T-helper 2 cell treated with Interferon-gamma antibody and Interleukin-4, amounts not matched to agents 5 μg/mL and 100 μg/mL, for 36 hours (primary cell): ENCODE measurements around the gene ILRUN.
A peak's percentile ranks its signal among the peaks of the same experiment; 100 is the strongest.
"Not testable (repeated sequence)": the region's sequence is repeated elsewhere in the genome, so short reads cannot be mapped to it uniquely, and the experiment has no call there.

ENCODE experiments used
- DNase-seq: peaks from one replicate; pipeline ENCODE4 v3.0.0; 2021; ENCODE audit warnings: low spot score
- H3K27ac Mint-ChIP-seq: one replicate; pipeline ENCODE4 v1.8.0; 2021; ENCODE audit warnings: mild to moderate bottlenecking, mixed read lengths
- H3K27me3 Mint-ChIP-seq: one replicate; pipeline ENCODE4 v1.8.0; 2021; ENCODE audit warnings: low read depth, mixed read lengths
- H3K36me3 Mint-ChIP-seq: one replicate; pipeline ENCODE4 v1.8.0; 2021; ENCODE audit warnings: low read depth, mixed read lengths
- H3K4me1 Mint-ChIP-seq: one replicate; pipeline ENCODE4 v1.8.0; 2021; ENCODE audit warnings: low read depth, mixed read lengths
- H3K4me3 Mint-ChIP-seq: one replicate; pipeline ENCODE4 v1.8.0; 2022; ENCODE audit warnings: mild to moderate bottlenecking, moderate library complexity, mixed read lengths
- H3K9me3 Mint-ChIP-seq: one replicate; pipeline ENCODE4 v1.8.0; 2021; ENCODE audit warnings: mixed read lengths

The ILRUN gene

GRCh38 chr6:34718976-34719375 lies 22.4 kb upstream of the ILRUN start:
- no peaks in the 10 kb centered on the region for H3K36me3 Mint-ChIP-seq
- H3K9me3 Mint-ChIP-seq, result no peaks in the 10 kb centered on the region
- H3K4me3 Mint-ChIP-seq, result no peak overlapping the region
- no peak overlapping the region for H3K27ac Mint-ChIP-seq
- peaks cover 6% of the 10 kb centered on the region for H3K27me3 Mint-ChIP-seq
- H3K4me1 Mint-ChIP-seq, result peaks cover 8% of the 10 kb centered on the region
- DNase-seq, result no peak

GRCh38 chr6:34717466-34717865 lies 20.9 kb upstream of the ILRUN start:
- Mint-ChIP-seq H3K27ac (no peak overlapping the region), H3K27me3 (peaks cover 6% of the 10 kb centered on the region), H3K9me3 (no peaks in the 10 kb centered on the region), H3K4me3 (no peak overlapping the region), H3K36me3 (no peaks in the 10 kb centered on the region), H3K4me1 (peaks cover 2% of the 10 kb centered on the region)
- no peak for DNase-seq

- Mint-ChIP-seq H3K36me3 (no peaks in the 10 kb centered on the region), H3K9me3 (no peaks in the 10 kb centered on the region), H3K27me3 (peaks cover 6% of the 10 kb centered on the region), H3K27ac (no peak overlapping the region), H3K4me1 (no peaks in the 10 kb centered on the region), H3K4me3 (no peak overlapping the region)
- DNase-seq, result no peak
These were observed 18.1 kb upstream of the ILRUN start for GRCh38 chr6:34714663-34715062.

GRCh38 chr6:34712881-34713280 lies 16.3 kb upstream of the ILRUN start:
- H3K9me3 Mint-ChIP-seq, H3K36me3 Mint-ChIP-seq, H3K4me3 Mint-ChIP-seq, H3K27me3 Mint-ChIP-seq, DNase-seq, H3K4me1 Mint-ChIP-seq, H3K27ac Mint-ChIP-seq: not testable (repeated sequence)

GRCh38 chr6:34709386-34709785 lies 12.8 kb upstream of the ILRUN start:
- DNase-seq, result no peak
- H3K4me3 Mint-ChIP-seq, result no peak overlapping the region
- H3K27ac Mint-ChIP-seq, result no peak overlapping the region
- H3K9me3 Mint-ChIP-seq, result no peaks in the 10 kb centered on the region
- H3K4me1 Mint-ChIP-seq, result peaks cover 7% of the 10 kb centered on the region
- H3K36me3 Mint-ChIP-seq, result no peaks in the 10 kb centered on the region
- no peaks in the 10 kb centered on the region for H3K27me3 Mint-ChIP-seq

GRCh38 chr6:34705241-34705640 lies 8.7 kb upstream of the ILRUN start:
- peaks cover 7% of the 10 kb centered on the region for H3K4me1 Mint-ChIP-seq

GRCh38 chr6:34701199-34701598 lies 4.6 kb upstream of the ILRUN start:
- H3K27ac Mint-ChIP-seq, result no peak overlapping the region
- peaks cover 2% of the 10 kb centered on the region for H3K36me3 Mint-ChIP-seq
- H3K4me1 Mint-ChIP-seq, result peaks cover 16% of the 10 kb centered on the region
- no peak overlapping the region for H3K4me3 Mint-ChIP-seq
- no peaks in the 10 kb centered on the region for H3K27me3 Mint-ChIP-seq
- DNase-seq, result no peak
- no peaks in the 10 kb centered on the region for H3K9me3 Mint-ChIP-seq

More at GRCh38 chr6:34705241-34705640, 8.7 kb upstream of the ILRUN start:
- Mint-ChIP-seq H3K4me3 (no peak overlapping the region), H3K27me3 (no peaks in the 10 kb centered on the region), H3K27ac (no peak overlapping the region), H3K36me3 (no peaks in the 10 kb centered on the region), H3K9me3 (no peaks in the 10 kb centered on the region)
- no peak for DNase-seq

GRCh38 chr6:34697904-34698559 lies 1.5 kb upstream of the ILRUN start:
- H3K4me1 Mint-ChIP-seq, result peaks cover 34% of the 10 kb centered on the region
- peak overlapping the region; percentile 91 for H3K4me3 Mint-ChIP-seq
- H3K27me3 Mint-ChIP-seq, result no peaks in the 10 kb centered on the region
- no peak overlapping the region for H3K27ac Mint-ChIP-seq
- peaks cover 11% of the 10 kb centered on the region for H3K36me3 Mint-ChIP-seq
- no peak for DNase-seq
- no peaks in the 10 kb centered on the region for H3K9me3 Mint-ChIP-seq

- Mint-ChIP-seq H3K27ac (peak overlapping the region; percentile 96), H3K9me3 (no peaks in the 10 kb centered on the region), H3K36me3 (peaks cover 11% of the 10 kb centered on the region), H3K4me3 (peak overlapping the region; percentile 91), H3K27me3 (no peaks in the 10 kb centered on the region), H3K4me1 (peaks cover 34% of the 10 kb centered on the region)
- no peak for DNase-seq
These were observed 923 bp upstream of the ILRUN start for GRCh38 chr6:34697544-34697836.

- DNase-seq, result no peak
- Mint-ChIP-seq H3K27ac (peak overlapping the region; percentile 96), H3K4me1 (peaks cover 34% of the 10 kb centered on the region), H3K9me3 (no peaks in the 10 kb centered on the region), H3K4me3 (peak overlapping the region; percentile 96), H3K27me3 (no peaks in the 10 kb centered on the region), H3K36me3 (peaks cover 11% of the 10 kb centered on the region)
These were observed 303 bp downstream of the ILRUN start for GRCh38 chr6:34696189-34696738.

- H3K27me3 Mint-ChIP-seq, result no peaks in the 10 kb centered on the region
- peaks cover 34% of the 10 kb centered on the region for H3K4me1 Mint-ChIP-seq
- H3K27ac Mint-ChIP-seq, result peak overlapping the region; percentile 96
- no peak for DNase-seq
- H3K36me3 Mint-ChIP-seq, result peaks cover 11% of the 10 kb centered on the region
- no peaks in the 10 kb centered on the region for H3K9me3 Mint-ChIP-seq
- H3K4me3 Mint-ChIP-seq, result peak overlapping the region; percentile 96
These were observed 808 bp downstream of the ILRUN start for GRCh38 chr6:34695729-34696188.

- no peaks in the 10 kb centered on the region for H3K9me3 Mint-ChIP-seq
- H3K36me3 Mint-ChIP-seq, result peaks cover 21% of the 10 kb centered on the region
- peaks cover 28% of the 10 kb centered on the region for H3K4me1 Mint-ChIP-seq
- no peak overlapping the region for H3K4me3 Mint-ChIP-seq
- H3K27me3 Mint-ChIP-seq, result no peaks in the 10 kb centered on the region
- H3K27ac Mint-ChIP-seq, result no peak overlapping the region
- no peak for DNase-seq
These were observed 4.3 kb downstream of the ILRUN start for GRCh38 chr6:34692280-34692679.

- Mint-ChIP-seq H3K27me3 (no peaks in the 10 kb centered on the region), H3K9me3 (no peaks in the 10 kb centered on the region), H3K4me3 (no peak overlapping the region), H3K36me3 (peaks cover 24% of the 10 kb centered on the region), H3K27ac (no peak overlapping the region), H3K4me1 (peaks cover 18% of the 10 kb centered on the region)
- DNase-seq, result no peak
These were observed 6.8 kb downstream of the ILRUN start for GRCh38 chr6:34689742-34690141.

- H3K27ac Mint-ChIP-seq, result no peak overlapping the region
- H3K27me3 Mint-ChIP-seq, result no peaks in the 10 kb centered on the region
- H3K36me3 Mint-ChIP-seq, result peaks cover 19% of the 10 kb centered on the region
- H3K4me1 Mint-ChIP-seq, result peaks cover 10% of the 10 kb centered on the region
- no peak for DNase-seq
- H3K9me3 Mint-ChIP-seq, result no peaks in the 10 kb centered on the region
- H3K4me3 Mint-ChIP-seq, result no peak overlapping the region
These were observed 7.6 kb downstream of the ILRUN start for GRCh38 chr6:34688956-34689355.

- Mint-ChIP-seq H3K27ac (no peak overlapping the region), H3K4me3 (no peak overlapping the region), H3K9me3 (no peaks in the 10 kb centered on the region), H3K36me3 (peaks cover 15% of the 10 kb centered on the region), H3K27me3 (no peaks in the 10 kb centered on the region), H3K4me1 (peaks cover 4% of the 10 kb centered on the region)
- no peak for DNase-seq
These were observed 11.6 kb downstream of the ILRUN start for GRCh38 chr6:34684919-34685318.
